Activated CD8-positive, alpha-beta memory T cell treated with anti-CD3 and anti-CD28 coated beads, Interleukin-2, amount 10 ng/mL, durations not matched to agents 7 days and 5 days (primary cell): ENCODE measurements around the gene FBXW2. TPM values are rescaled to one million over a fixed set of nuclear protein-coding genes. Genes with fewer than 3 reads are reported as not detected.
A peak's percentile ranks its signal among the peaks of the same experiment; 100 is the strongest.
"Not testable (repeated sequence)": the region's sequence is repeated elsewhere in the genome, so short reads cannot be mapped to it uniquely, and the experiment has no call there.

Experiments
- ATAC-seq: fragments of 150-1000 bp; cut with Tn5 transposase; one replicate; pipeline ENCODE4 v1.10.0; 2021; ENCODE audit warnings: moderate library complexity
- CTCF ChIA-PET: fragments of 350-600 bp; sonication (Branson Sonifier 250); formaldehyde crosslinking; loops from one replicate; lab custom pipeline; 2021; ENCODE audit warnings: antibody characterized with exemption; lab: Charles Lee
- DNase-seq: peaks from one replicate; pipeline ENCODE4 v3.0.0-alpha.2; 2020
- H3K27ac Mint-ChIP-seq: one replicate; pipeline ENCODE4 v1.8.0; 2021; ENCODE audit warnings: mild to moderate bottlenecking, mixed read lengths
- H3K27me3 Mint-ChIP-seq: one replicate; pipeline ENCODE4 v1.8.0; 2021; ENCODE audit warnings: mixed read lengths
- H3K36me3 Mint-ChIP-seq: one replicate; pipeline ENCODE4 v1.8.0; 2021; ENCODE audit warnings: mild to moderate bottlenecking, mixed read lengths
- H3K4me1 Mint-ChIP-seq: one replicate; pipeline ENCODE4 v1.8.0; 2021; ENCODE audit warnings: mixed read lengths
- H3K4me3 Mint-ChIP-seq: one replicate; pipeline ENCODE4 v1.8.0; 2021; ENCODE audit warnings: mild to moderate bottlenecking, moderate library complexity, mixed read lengths
- H3K9me3 Mint-ChIP-seq: one replicate; pipeline ENCODE4 v1.8.0; 2022; ENCODE audit warnings: low read depth, mixed read lengths
- total RNA-seq, 2 experiments: library from RNA; stranded (reverse); gene quantifications; one replicate each; pipeline ENCODE4 v1.2.3, GENCODE V29; 2021

Gene FBXW2
- total RNA-seq, 2 experiments from 2014 or later = 82.2 to 88.3 TPM

DNA sequence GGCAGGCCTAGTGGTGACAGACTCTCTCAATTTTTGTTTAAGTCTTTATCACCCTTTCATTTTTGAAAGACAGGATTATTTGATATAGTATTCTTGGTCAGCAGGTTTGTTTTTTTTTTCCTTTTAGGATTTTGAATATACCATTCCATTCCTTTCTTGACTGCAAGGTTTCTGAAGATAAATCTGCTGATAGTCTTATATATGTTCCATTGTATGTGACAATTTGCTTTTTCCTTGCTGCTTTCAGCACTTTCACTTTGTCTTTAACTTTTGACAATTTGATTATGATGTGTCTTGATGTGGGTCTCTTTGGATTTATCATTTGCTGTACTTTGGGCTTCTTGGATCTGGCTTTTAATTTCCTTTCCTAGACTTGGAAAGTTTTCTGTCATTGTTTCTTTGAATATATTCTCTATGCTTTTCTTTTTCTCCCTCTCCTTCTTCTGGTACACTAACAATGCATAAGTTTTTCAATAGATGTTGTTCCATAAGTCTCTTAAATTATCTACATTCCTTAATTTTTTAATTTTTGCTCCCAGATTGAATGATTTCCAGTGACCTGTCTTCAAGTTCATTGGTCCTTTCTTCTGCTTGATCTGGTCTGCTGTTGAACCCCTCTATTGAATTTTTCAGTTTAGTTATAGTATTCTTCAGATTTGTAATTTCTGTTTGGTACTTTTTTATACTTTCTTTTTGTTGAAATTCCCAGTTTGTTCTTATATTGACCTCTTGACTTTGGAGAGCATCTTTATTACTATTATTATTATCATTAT, 14.6 kb upstream of the FBXW2 start:
- Mint-ChIP-seq H3K4me3 (no peak overlapping the region), H3K4me1 (no peaks in the 10 kb centered on the region), H3K27ac (no peak overlapping the region), H3K36me3 (peaks cover 39% of the 10 kb centered on the region), H3K27me3 (no peaks in the 10 kb centered on the region), H3K9me3 (peaks cover 28% of the 10 kb centered on the region)
- ATAC-seq (no peak), DNase-seq (no peak)
- CTCF ChIA-PET = interaction anchor here (0.7 kb wide), 1 partner anchor 104 kb away, joined by 3 read pairs; no protein-coding TSS in a partner anchor

DNA sequence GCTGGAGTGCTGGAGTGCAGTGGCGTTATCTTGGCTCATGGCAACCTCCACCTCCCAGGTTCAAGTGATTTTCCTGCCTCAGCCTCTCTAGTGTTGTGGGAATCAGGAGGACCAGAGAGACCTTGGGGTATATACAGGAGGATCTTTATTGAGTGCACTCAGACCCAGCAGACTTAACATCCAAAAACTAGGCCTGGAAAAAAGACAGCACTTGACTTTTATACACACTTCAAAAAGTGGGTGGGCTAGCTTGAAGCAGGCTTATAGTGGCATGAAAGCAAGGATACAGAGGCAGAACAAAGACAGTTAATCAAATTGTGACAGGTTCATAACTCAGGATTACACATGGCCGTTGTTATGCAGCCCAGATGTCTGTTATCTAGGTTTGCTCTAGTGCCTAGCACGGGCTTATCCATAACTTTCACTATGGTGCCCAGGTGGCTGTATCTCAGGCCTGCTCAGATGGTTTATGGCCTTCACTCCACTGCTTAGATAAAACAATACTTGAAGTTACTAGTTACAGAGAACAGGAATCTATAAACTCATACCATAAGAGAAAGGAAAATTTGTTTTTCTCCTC, 11.7 kb upstream of the FBXW2 start:
- H3K4me3 Mint-ChIP-seq, H3K27me3 Mint-ChIP-seq, DNase-seq, CTCF ChIA-PET, H3K27ac Mint-ChIP-seq, H3K4me1 Mint-ChIP-seq, ATAC-seq: not testable (repeated sequence)
- H3K9me3 Mint-ChIP-seq = peaks cover 25% of the 10 kb centered on the region
- peaks cover 39% of the 10 kb centered on the region for H3K36me3 Mint-ChIP-seq

DNA sequence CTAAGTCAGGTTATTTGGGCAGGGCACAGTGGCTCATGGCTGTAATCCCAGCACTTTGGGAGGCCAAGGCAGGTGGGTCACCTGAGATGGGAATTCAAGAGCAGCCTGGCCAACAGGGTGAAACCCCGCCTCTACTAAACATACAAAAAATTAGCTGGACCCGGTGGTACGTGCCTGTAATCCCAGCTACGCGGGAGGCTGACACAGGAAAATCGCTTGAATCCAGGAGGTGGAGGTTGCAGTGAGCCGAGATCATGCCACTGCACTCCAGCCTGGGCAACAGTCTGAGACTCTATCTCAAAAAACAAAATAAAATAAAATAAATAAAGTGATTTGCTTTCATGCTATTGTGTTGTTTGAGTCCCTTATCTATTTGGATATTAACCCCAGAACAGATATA, 8.2 kb upstream of the FBXW2 start:
- no peak overlapping the region for H3K27ac Mint-ChIP-seq
- ATAC-seq (no peak), DNase-seq (no peak)
- H3K4me3 Mint-ChIP-seq = no peak overlapping the region
- CTCF ChIA-PET = no interaction called here
- H3K27me3 Mint-ChIP-seq = no peaks in the 10 kb centered on the region
- H3K36me3 Mint-ChIP-seq = peaks cover 16% of the 10 kb centered on the region
- H3K9me3 Mint-ChIP-seq = peaks cover 8% of the 10 kb centered on the region
- H3K4me1 Mint-ChIP-seq = no peaks in the 10 kb centered on the region

DNA sequence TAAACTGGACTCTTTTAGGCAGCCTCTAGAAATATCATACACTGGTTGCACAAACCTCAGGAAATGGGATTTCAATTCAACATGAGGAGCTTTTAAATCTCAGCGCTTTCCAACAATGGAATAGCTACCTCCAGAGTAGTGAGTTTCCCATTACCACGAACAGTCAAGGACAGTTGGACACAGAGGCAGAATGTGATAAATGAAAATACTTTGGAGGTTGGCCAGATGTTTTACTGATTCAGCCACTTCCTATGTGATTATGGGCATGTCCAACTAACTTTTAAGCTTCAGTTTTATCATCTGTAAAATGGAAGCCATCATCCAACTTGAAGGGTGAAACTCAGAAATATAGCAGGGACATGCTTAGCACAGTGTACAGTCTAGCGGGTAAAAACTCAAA, 2.1 kb downstream of the FBXW2 start:
- Mint-ChIP-seq H3K27me3 (no peaks in the 10 kb centered on the region), H3K36me3 (peaks cover 33% of the 10 kb centered on the region), H3K9me3 (no peaks in the 10 kb centered on the region), H3K4me3 (peak overlapping the region; percentile 91), H3K27ac (peak overlapping the region; percentile 74), H3K4me1 (peaks cover 70% of the 10 kb centered on the region)
- CTCF ChIA-PET = no interaction called here
- no peak for DNase-seq
- ATAC-seq = no peak

GRCh38 chr9:120787933-120788332, 5.3 kb downstream of the FBXW2 start:
- Mint-ChIP-seq H3K27me3 (no peaks in the 10 kb centered on the region), H3K4me3 (no peak overlapping the region), H3K4me1 (peaks cover 66% of the 10 kb centered on the region), H3K9me3 (no peaks in the 10 kb centered on the region), H3K36me3 (peaks cover 47% of the 10 kb centered on the region), H3K27ac (peak overlapping the region; percentile 27)
- no peak for DNase-seq
- CTCF ChIA-PET = no interaction called here
- no peak for ATAC-seq

GRCh38 chr9:120783602-120784047, 9.6 kb downstream of the FBXW2 start:
- H3K4me3 Mint-ChIP-seq = no peak overlapping the region
- H3K9me3 Mint-ChIP-seq = no peaks in the 10 kb centered on the region
- H3K4me1 Mint-ChIP-seq = peaks cover 40% of the 10 kb centered on the region
- CTCF ChIA-PET = no interaction called here
- H3K27ac Mint-ChIP-seq = no peak overlapping the region
- no peak for DNase-seq
- no peaks in the 10 kb centered on the region for H3K27me3 Mint-ChIP-seq
- H3K36me3 Mint-ChIP-seq = peaks cover 58% of the 10 kb centered on the region
- no peak for ATAC-seq

- peaks cover 24% of the 10 kb centered on the region for H3K4me1 Mint-ChIP-seq
- H3K9me3 Mint-ChIP-seq = no peaks in the 10 kb centered on the region
- CTCF ChIA-PET = no interaction called here
- peaks cover 58% of the 10 kb centered on the region for H3K36me3 Mint-ChIP-seq
- ATAC-seq (no peak), DNase-seq (no peak)
- H3K27me3 Mint-ChIP-seq = no peaks in the 10 kb centered on the region
- no peak overlapping the region for H3K4me3 Mint-ChIP-seq
- no peak overlapping the region for H3K27ac Mint-ChIP-seq
These were observed 12.0 kb downstream of the FBXW2 start for GRCh38 chr9:120781236-120781635.

DNA sequence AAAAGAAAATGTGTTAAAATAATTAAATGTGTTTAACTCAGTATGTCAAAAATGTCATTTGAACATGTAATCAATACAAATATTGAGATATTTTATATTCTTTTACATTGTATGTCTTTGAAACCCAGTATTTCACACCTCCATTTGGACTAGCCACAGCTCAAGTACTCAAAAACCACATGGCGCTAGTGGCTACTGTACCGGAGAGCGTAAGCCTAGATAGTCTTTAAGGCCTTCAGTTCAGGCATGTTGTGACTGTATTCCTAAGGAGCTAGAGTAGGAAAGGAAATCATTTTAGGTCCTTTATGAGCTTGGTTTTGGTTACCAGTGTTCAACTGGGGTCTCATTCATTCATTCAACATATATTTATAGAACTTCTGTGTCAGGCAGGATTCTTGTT, 12.8 kb downstream of the FBXW2 start:
- no peak overlapping the region for H3K4me3 Mint-ChIP-seq
- no peak for ATAC-seq

GRCh38 chr9:120779227-120779626, 14.0 kb downstream of the FBXW2 start:
- peaks cover 15% of the 10 kb centered on the region for H3K4me1 Mint-ChIP-seq
- peaks cover 59% of the 10 kb centered on the region for H3K36me3 Mint-ChIP-seq
- H3K9me3 Mint-ChIP-seq = no peaks in the 10 kb centered on the region
- H3K4me3 Mint-ChIP-seq = no peak overlapping the region
- ATAC-seq = no peak
- H3K27me3 Mint-ChIP-seq = no peaks in the 10 kb centered on the region
- no peak overlapping the region for H3K27ac Mint-ChIP-seq
- CTCF ChIA-PET = interaction anchor here (0.8 kb wide), 1 partner anchor 22 kb away, joined by 3 read pairs; no protein-coding TSS in a partner anchor
- DNase-seq = no peak

More for the DNA sequence above, 12.8 kb downstream of the FBXW2 start:
- Mint-ChIP-seq H3K4me1 (peaks cover 18% of the 10 kb centered on the region), H3K27me3 (no peaks in the 10 kb centered on the region), H3K9me3 (no peaks in the 10 kb centered on the region), H3K36me3 (peaks cover 57% of the 10 kb centered on the region), H3K27ac (no peak overlapping the region)
- DNase-seq = no peak
- CTCF ChIA-PET = interaction anchor here (0.8 kb wide), 1 partner anchor 279 kb away, joined by 3 read pairs; no protein-coding TSS in a partner anchor

DNA sequence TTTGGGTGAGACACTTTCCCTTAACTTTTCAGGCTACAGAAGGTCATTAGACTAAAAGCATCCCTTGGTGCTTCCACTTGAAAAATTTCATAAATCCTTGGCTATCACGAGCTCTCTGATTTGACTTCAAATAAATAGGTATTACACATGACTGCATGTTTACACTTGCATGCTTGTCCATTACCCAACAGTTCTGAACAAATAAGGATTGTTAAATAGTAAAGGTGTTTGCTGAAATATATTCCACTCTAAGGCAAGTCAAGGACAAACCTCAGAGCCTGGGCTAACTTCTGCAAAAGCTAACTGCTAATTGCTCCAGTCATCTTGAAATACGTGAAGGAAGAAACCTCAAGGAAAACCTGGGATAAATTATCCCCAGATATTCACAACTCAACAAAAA, 14.5 kb downstream of the FBXW2 start:
- peaks cover 54% of the 10 kb centered on the region for H3K36me3 Mint-ChIP-seq

DNA sequence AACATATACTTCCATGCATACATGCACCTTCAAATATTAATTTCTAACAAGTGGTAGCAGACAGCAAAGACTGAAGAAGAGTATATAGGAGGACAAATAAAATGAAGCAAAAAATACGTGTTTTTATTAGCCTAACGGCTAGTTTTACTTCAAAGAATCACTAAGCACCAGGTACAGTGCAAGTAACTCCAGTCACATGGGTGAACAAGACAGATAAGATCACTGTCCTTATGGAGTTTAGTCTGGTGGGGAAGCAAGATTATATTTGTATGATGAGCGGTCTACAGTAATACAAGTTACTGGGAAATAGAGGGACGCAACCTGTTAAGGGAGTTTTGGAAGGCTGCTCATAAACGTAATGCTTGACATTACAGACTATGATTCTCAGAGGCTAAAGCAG, 16.0 kb downstream of the FBXW2 start:
- peaks cover 49% of the 10 kb centered on the region for H3K36me3 Mint-ChIP-seq

More for the DNA sequence above, 14.5 kb downstream of the FBXW2 start:
- Mint-ChIP-seq H3K4me3 (no peak overlapping the region), H3K27ac (no peak overlapping the region), H3K9me3 (no peaks in the 10 kb centered on the region), H3K4me1 (peaks cover 13% of the 10 kb centered on the region), H3K27me3 (no peaks in the 10 kb centered on the region)
- CTCF ChIA-PET = interaction anchor here (0.8 kb wide), 1 partner anchor 22 kb away, joined by 3 read pairs; no protein-coding TSS in a partner anchor
- ATAC-seq (no peak), DNase-seq (no peak)

GRCh38 chr9:120776788-120777187, 16.4 kb downstream of the FBXW2 start:
- ATAC-seq = no peak
- Mint-ChIP-seq H3K27ac (no peak overlapping the region), H3K4me1 (peaks cover 11% of the 10 kb centered on the region), H3K4me3 (no peak overlapping the region), H3K36me3 (peaks cover 45% of the 10 kb centered on the region), H3K9me3 (no peaks in the 10 kb centered on the region), H3K27me3 (no peaks in the 10 kb centered on the region)
- no peak for DNase-seq
- CTCF ChIA-PET = no interaction called here

More for the DNA sequence above, 16.0 kb downstream of the FBXW2 start:
- no peaks in the 10 kb centered on the region for H3K27me3 Mint-ChIP-seq
- no peak for ATAC-seq
- H3K4me3 Mint-ChIP-seq = no peak overlapping the region
- peaks cover 11% of the 10 kb centered on the region for H3K4me1 Mint-ChIP-seq
- DNase-seq = no peak
- no peak overlapping the region for H3K27ac Mint-ChIP-seq
- no peaks in the 10 kb centered on the region for H3K9me3 Mint-ChIP-seq
- CTCF ChIA-PET = interaction anchor here (0.9 kb wide), 1 partner anchor 21 kb away, joined by 4 read pairs; no protein-coding TSS in a partner anchor

- peaks cover 49% of the 10 kb centered on the region for H3K36me3 Mint-ChIP-seq
These were observed 17.4 kb downstream of the FBXW2 start for GRCh38 chr9:120775859-120776258.

More at GRCh38 chr9:120775859-120776258, 17.4 kb downstream of the FBXW2 start:
- Mint-ChIP-seq H3K27ac (no peak overlapping the region), H3K9me3 (no peaks in the 10 kb centered on the region), H3K4me3 (no peak overlapping the region), H3K27me3 (no peaks in the 10 kb centered on the region), H3K4me1 (peaks cover 15% of the 10 kb centered on the region)
- ATAC-seq (no peak), DNase-seq (no peak)
- CTCF ChIA-PET = no interaction called here
